HG03175 (cell line): Measurements from ENCODE around the gene AQP12B.

Source experiments
- ATAC-seq: cut with Tn5 transposase; IDR thresholded peaks from one replicate; pipeline ENCODE4 v1.9.1; 2021; ENCODE audit warnings: mild to moderate bottlenecking, moderate library complexity; ENCODE audit not compliant: unreplicated experiment

AQP12B gene

GRCh38 chr2:240650254-240650965 is 32.3 kb downstream of the AQP12B start:
- no peak for ATAC-seq

- ATAC-seq: no peak
Observed at GRCh38 chr2:240649331-240649730, 33.4 kb downstream of the AQP12B start.

GRCh38 chr2:240648650-240649275 is 33.9 kb downstream of the AQP12B start:
- ATAC-seq: no peak

GRCh38 chr2:240648155-240648649 is 34.5 kb downstream of the AQP12B start:
- no peak for ATAC-seq

- ATAC-seq: no peak
Observed at GRCh38 chr2:240647503-240648154, 35.1 kb downstream of the AQP12B start.

- ATAC-seq: no peak
Observed at GRCh38 chr2:240646900-240647502, 35.7 kb downstream of the AQP12B start.

GRCh38 chr2:240646176-240646899 is 36.3 kb downstream of the AQP12B start:
- no peak for ATAC-seq

- no peak for ATAC-seq
Observed at GRCh38 chr2:240645801-240646175, 36.9 kb downstream of the AQP12B start.

- no peak for ATAC-seq
Observed at GRCh38 chr2:240645346-240645745, 37.3 kb downstream of the AQP12B start.

- ATAC-seq: no peak
Observed at GRCh38 chr2:240644859-240645301, 37.8 kb downstream of the AQP12B start.

- ATAC-seq: no peak
Observed at GRCh38 chr2:240644171-240644651, 38.5 kb downstream of the AQP12B start.

- ATAC-seq: no peak
Observed at GRCh38 chr2:240643811-240644150, 38.9 kb downstream of the AQP12B start.

GRCh38 chr2:240643093-240643810 is 39.4 kb downstream of the AQP12B start:
- no peak for ATAC-seq

- ATAC-seq: no peak
Observed at GRCh38 chr2:240642806-240643092, 39.9 kb downstream of the AQP12B start.

GRCh38 chr2:240642061-240642805 is 40.5 kb downstream of the AQP12B start:
- no peak for ATAC-seq

GRCh38 chr2:240640939-240641338 is 41.7 kb downstream of the AQP12B start:
- no peak for ATAC-seq

GRCh38 chr2:240639566-240639965 is 43.1 kb downstream of the AQP12B start:
- no peak for ATAC-seq

- no peak for ATAC-seq
Observed at GRCh38 chr2:240638512-240639160, 44.0 kb downstream of the AQP12B start.

GRCh38 chr2:240637901-240638345 is 44.8 kb downstream of the AQP12B start:
- no peak for ATAC-seq
